HepG2 (cell line): ENCODE measurements around the gene TIMM17A.

ENCODE experiments used
- CTCF ChIP-seq: sonication (generic); formaldehyde crosslinking; IDR thresholded peaks from 2 replicates; pipeline ENCODE4 v1.5.0; 2020; ENCODE audit warnings: mild to moderate bottlenecking, missing genetic modification reagents, moderate library complexity
- FOXM1 ChIP-seq: sonication (generic); formaldehyde crosslinking; IDR thresholded peaks from 2 replicates; pipeline ENCODE4 v1.5.0; 2020; ENCODE audit warnings: missing genetic modification reagents
- ZNF704 ChIP-seq: sonication (generic); formaldehyde crosslinking; IDR thresholded peaks from 2 replicates; pipeline ENCODE4 v1.8.1; 2023; ENCODE audit warnings: mild to moderate bottlenecking, inconsistent platforms, moderate library complexity, missing genetic modification reagents, borderline replicate concordance

- no peak for TF ChIP-seq FOXM1
- TF ChIP-seq CTCF (CRISPR knock-in tag), result no peak; the same call in 1 of the 2 replicates
- TF ChIP-seq ZNF704, result no peak
These were observed at the start of gene TIMM17A for GRCh38 chr1:201955009-201955728.
